Smooth muscle cell (in vitro differentiated cells): ENCODE data around the gene ERCC6. TPM values are rescaled to one million over a fixed set of nuclear protein-coding genes. Genes with fewer than 3 reads are reported as not detected.

ENCODE experiments used
- DNase-seq: peaks from one replicate; lab custom pipeline; 2025; ENCODE audit not compliant: unreplicated experiment; lab: John Stamatoyannopoulos, UW
- H2AFZ ChIP-seq: fragments of 200-600 bp; sonication (generic); 2 replicates; pipeline ENCODE4 v1.6.0; 2016; ENCODE audit warnings: antibody characterized with exemption, low read depth, mild to moderate bottlenecking
- H3F3A ChIP-seq: fragments of 200-600 bp; sonication (generic); 2 replicates; pipeline ENCODE4 v1.6.0; 2017; ENCODE audit warnings: antibody characterized with exemption, low read depth
- H3K27ac ChIP-seq: fragments of 200-600 bp; sonication (generic); 2 replicates; pipeline ENCODE4 v1.5.1; 2016; ENCODE audit warnings: low read depth, mild to moderate bottlenecking
- H3K27me3 ChIP-seq: fragments of 200-600 bp; sonication (generic); 2 replicates; pipeline ENCODE4 v1.6.1; 2016; ENCODE audit warnings: low read depth, mild to moderate bottlenecking
- H3K36me3 ChIP-seq: fragments of 200-600 bp; sonication (generic); 2 replicates; pipeline ENCODE4 v1.5.1; 2016; ENCODE audit warnings: low read depth
- H3K4me1 ChIP-seq: fragments of 200-600 bp; sonication (generic); 2 replicates; pipeline ENCODE4 v1.5.1; 2016; ENCODE audit warnings: low read depth
- H3K4me2 ChIP-seq: fragments of 200-600 bp; sonication (generic); 2 replicates; pipeline ENCODE4 v1.6.0; 2016; ENCODE audit warnings: mild to moderate bottlenecking
- H3K4me3 ChIP-seq: fragments of 200-600 bp; sonication (generic); 2 replicates; pipeline ENCODE4 v1.5.1; 2016; ENCODE audit warnings: mild to moderate bottlenecking
- H3K79me2 ChIP-seq: fragments of 200-600 bp; sonication (generic); 2 replicates; pipeline ENCODE4 v1.6.0; 2016; ENCODE audit warnings: low read depth, mild to moderate bottlenecking
- H3K9ac ChIP-seq: fragments of 200-600 bp; sonication (generic); 2 replicates; pipeline ENCODE4 v1.6.0; 2016; ENCODE audit warnings: low read depth
- H3K9me3 ChIP-seq: fragments of 200-600 bp; sonication (generic); replicated peaks from 2 replicates; pipeline ENCODE4 v1.5.1; 2016; ENCODE audit warnings: low read depth
- H4K20me1 ChIP-seq: fragments of 200-600 bp; sonication (generic); 2 replicates; pipeline ENCODE4 v1.6.0; 2016; ENCODE audit warnings: low read depth
- CTCF ChIP-seq: fragments of 200-600 bp; sonication (generic); IDR thresholded peaks from 2 replicates; pipeline ENCODE4 v1.5.1; 2017; ENCODE audit warnings: borderline replicate concordance, mild to moderate bottlenecking, antibody characterized with exemption; ENCODE audit not compliant: insufficient read depth, poor library complexity, severe bottlenecking
- WGBS: methylation state at CpG from one replicate; pipeline ENCODE4 v1.1.7; 2016; ENCODE audit warnings: low lambda C conversion rate; 5-methylcytosine and 5-hydroxymethylcytosine counted together
- polyA plus RNA-seq: library from polyadenylated mRNA; unstranded; fragments of >200 nt; fragmentation: Nextera tagmentation; extraction: Ambion mirVana; gene quantifications from 2 replicates; pipeline ENCODE4 v1.2.1, GENCODE V29; 2016
- total RNA-seq: library from RNA; depleted of rRNA; stranded (reverse); fragments of >200 nt; gene quantifications from 2 replicates; pipeline ENCODE4 v1.2.3, GENCODE V29; 2014

Gene ERCC6
- total and polyA plus RNA-seq, 2 experiments from 2014 or later = 7.2 to 14.9 TPM

- H3K4me2 ChIP-seq = no peak overlapping the region
- DNase-seq = no peak
- H3K4me1 ChIP-seq = no peaks in the 10 kb centered on the region
- 90% methylated on average over 3 of the region's 3 CpGs for WGBS
- no peak overlapping the region for H3K4me3 ChIP-seq
- no peak overlapping the region for H3K9ac ChIP-seq
- H3K27me3 ChIP-seq = no peaks in the 10 kb centered on the region
- no peak overlapping the region for H2AFZ ChIP-seq
- no peak for TF ChIP-seq CTCF
- H3K9me3 ChIP-seq = no peaks in the 10 kb centered on the region
- no peaks in the 10 kb centered on the region for H3K79me2 ChIP-seq
- no peaks in the 10 kb centered on the region for H3F3A ChIP-seq
- H3K36me3 ChIP-seq = no peaks in the 10 kb centered on the region
- no peak overlapping the region for H3K27ac ChIP-seq
- peaks cover 35% of the 10 kb centered on the region for H4K20me1 ChIP-seq
Observed at GRCh38 chr10:49505076-49505475, 33.8 kb downstream of the ERCC6 start.

GRCh38 chr10:49504528-49504927, 34.4 kb downstream of the ERCC6 start:
- Histone ChIP-seq H2AFZ (no peak overlapping the region), H3K36me3 (no peaks in the 10 kb centered on the region), H3K79me2 (no peaks in the 10 kb centered on the region), H4K20me1 (peaks cover 29% of the 10 kb centered on the region), H3K27ac (no peak overlapping the region), H3K4me1 (no peaks in the 10 kb centered on the region), H3K9me3 (no peaks in the 10 kb centered on the region), H3F3A (no peaks in the 10 kb centered on the region), H3K27me3 (no peaks in the 10 kb centered on the region), H3K4me2 (no peak overlapping the region), H3K4me3 (no peak overlapping the region), H3K9ac (no peak overlapping the region)
- WGBS = 97% methylated on average over 1 of the region's 1 CpG
- TF ChIP-seq CTCF = no peak
- DNase-seq = no peak

GRCh38 chr10:49502358-49502757, 36.6 kb downstream of the ERCC6 start:
- H3K9me3 ChIP-seq = no peaks in the 10 kb centered on the region
- no peak overlapping the region for H3K4me3 ChIP-seq
- no peaks in the 10 kb centered on the region for H3F3A ChIP-seq
- peaks cover 11% of the 10 kb centered on the region for H4K20me1 ChIP-seq
- WGBS = 95% methylated on average over 2 of the region's 2 CpGs
- no peak overlapping the region for H3K9ac ChIP-seq
- no peak overlapping the region for H3K4me2 ChIP-seq
- H3K27me3 ChIP-seq = no peaks in the 10 kb centered on the region
- no peaks in the 10 kb centered on the region for H3K36me3 ChIP-seq
- no peak for DNase-seq
- H2AFZ ChIP-seq = no peak overlapping the region
- no peak overlapping the region for H3K27ac ChIP-seq
- no peaks in the 10 kb centered on the region for H3K4me1 ChIP-seq
- no peaks in the 10 kb centered on the region for H3K79me2 ChIP-seq
- no peak for TF ChIP-seq CTCF

GRCh38 chr10:49500412-49500811, 38.5 kb downstream of the ERCC6 start:
- H3K36me3 ChIP-seq = no peaks in the 10 kb centered on the region
- no peak for TF ChIP-seq CTCF
- H3K4me1 ChIP-seq = no peaks in the 10 kb centered on the region
- no peak overlapping the region for H3K4me2 ChIP-seq
- no peaks in the 10 kb centered on the region for H3K27me3 ChIP-seq
- no peaks in the 10 kb centered on the region for H3K79me2 ChIP-seq
- H2AFZ ChIP-seq = no peak overlapping the region
- H3K9ac ChIP-seq = no peak overlapping the region
- H3K9me3 ChIP-seq = no peaks in the 10 kb centered on the region
- 94% methylated on average over 1 of the region's 1 CpG for WGBS
- no peak overlapping the region for H3K4me3 ChIP-seq
- H3F3A ChIP-seq = no peaks in the 10 kb centered on the region
- H4K20me1 ChIP-seq = peaks cover 16% of the 10 kb centered on the region
- no peak for DNase-seq
- no peak overlapping the region for H3K27ac ChIP-seq
